Activated T-cell treated with anti-CD3 and anti-CD28 coated beads, Interleukin-2, amount 50 U/mL, for 48 hours (primary cell): ENCODE measurements around the gene MYO1A.
A peak's percentile ranks its signal among the peaks of the same experiment; 100 is the strongest.
"Not testable (repeated sequence)": the region's sequence is repeated elsewhere in the genome, so short reads cannot be mapped to it uniquely, and the experiment has no call there.

ENCODE experiments used
- DNase-seq, 2 experiments: peaks; one replicate each; pipeline ENCODE4 v3.0.0-alpha.2; 2020

Gene MYO1A

DNA sequence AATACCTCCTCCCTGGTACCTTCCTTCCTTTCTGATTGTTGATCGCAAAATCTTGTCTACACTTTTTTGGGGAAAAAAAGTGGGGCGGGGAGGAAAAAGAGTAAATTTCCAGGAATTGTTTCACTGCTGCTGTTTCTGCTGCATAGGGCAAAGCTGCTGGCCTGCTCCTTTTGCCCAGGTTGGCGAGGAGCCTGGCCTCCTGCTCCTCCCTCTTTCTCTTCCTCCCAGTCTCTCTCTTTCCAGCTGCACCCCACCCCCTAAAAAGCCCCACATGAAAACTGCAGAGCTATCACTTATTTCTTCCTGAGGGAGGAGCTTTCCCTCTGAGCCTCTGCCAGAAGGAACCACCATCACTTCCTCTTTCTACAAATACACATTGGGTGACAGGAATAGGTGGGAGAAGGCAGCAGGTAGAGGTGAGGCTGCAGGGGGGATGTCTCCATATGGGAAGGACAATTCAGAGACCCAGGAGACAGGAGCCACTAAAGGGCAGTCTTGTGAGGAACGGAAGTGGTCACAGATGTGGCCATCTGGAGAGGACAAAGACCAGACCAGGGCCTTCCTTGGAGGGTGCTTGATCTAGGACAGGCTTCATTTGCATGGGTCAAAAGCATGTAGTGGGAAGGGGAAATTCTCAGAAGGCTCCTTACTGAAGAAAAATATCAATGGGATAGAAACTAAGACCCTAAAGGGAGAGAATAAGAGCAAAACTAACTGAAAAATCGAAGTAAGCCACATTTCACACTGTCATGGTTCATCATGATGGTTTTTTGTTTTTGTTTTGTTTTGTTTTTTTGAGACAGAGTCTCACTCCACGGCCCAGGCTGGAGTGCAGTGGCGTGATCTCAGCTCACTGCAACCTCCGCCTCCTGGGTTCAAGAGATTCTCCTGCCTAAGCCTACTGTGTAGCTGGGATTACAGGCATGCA, 58.3 kb downstream of the MYO1A start:
- peak; percentile 13 to 14 for DNase-seq

DNA sequence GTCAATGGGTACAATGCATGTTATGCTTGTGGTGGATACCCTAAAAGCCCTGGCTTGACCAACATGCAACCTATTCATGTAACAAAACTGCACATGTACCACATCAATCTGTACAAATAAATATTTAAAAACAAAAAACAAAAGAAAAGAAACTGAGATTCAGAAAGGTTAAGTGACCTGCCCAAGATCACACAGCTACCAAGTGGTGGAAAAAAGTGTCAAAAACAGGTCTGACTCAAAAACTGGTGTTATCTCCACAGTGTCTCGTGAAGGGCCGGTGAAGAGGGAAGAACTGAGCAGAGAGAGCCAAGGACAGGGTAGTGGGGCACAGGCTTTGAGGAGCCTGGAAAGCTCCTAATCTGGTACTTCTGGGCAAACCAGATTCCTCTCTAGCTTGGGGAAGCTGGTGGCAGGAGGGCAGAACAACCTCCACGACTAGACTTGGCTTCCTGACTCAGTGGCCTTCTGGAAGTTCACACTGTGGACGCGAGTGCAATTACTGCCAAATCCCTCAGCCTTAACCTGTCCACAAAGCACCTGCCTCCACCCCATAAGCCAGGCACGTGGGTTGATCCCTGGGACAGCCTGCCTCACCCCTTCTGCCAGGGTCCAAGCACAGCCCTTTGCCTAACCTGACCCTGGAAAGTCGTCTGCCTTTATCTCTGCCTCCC, 59.1 kb downstream of the MYO1A start:
- peak in 1 of 2 experiments; percentile 16 for DNase-seq

GRCh38 chr12:56989861-56990610, 59.9 kb downstream of the MYO1A start:
- DNase-seq: no peak

DNA sequence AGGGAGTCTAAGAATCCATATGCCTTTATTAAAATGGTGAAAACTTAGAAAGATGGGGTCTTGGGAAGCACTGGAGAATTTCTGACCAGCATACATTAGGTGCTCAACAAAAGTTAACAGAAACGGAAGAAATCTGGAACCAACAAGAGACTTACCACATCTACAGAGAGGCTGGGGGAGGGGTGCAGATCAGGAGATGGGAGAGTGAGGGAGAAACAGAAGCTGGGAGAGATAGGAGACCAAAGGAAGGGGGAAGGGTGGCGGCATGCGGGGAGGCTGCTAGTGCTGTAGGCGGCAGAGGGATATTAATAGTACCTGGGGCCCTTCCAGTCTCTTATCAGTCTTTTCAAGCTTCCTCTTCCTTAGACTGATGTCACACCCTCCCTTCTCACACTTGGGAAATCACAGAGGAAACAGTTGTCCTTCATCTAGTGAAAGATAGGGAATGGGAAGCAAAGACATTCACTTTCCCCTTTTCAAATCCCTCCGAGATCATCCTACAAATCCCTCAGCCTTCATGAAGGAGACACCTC, 61.7 kb downstream of the MYO1A start:
- no peak for DNase-seq

DNA sequence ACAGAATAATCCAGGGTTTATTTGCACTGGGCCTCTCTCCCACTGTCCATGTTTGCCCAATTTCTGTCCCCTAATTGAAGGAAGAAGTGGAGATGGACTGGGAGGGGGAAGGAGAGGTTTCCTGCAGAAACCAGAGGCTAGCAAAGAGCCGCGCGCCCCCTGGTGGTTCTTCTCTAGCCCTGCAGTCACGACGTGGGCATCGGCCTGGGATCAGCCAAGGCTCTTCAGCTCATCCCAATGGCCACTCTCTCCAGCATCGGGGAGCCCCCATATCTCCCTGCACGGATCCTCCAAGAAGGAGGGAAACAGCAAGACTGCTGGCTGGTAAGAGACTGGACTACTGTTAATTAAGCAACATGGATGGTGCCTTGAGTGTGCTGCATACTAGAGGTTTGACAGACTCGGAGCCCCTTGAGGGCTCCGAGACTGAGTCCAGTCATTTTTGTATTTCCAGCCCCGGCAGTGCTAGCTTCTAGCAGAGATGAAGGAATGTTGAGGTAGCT, 62.3 kb downstream of the MYO1A start:
- DNase-seq: peak; percentile 82 to 85

- no peak for DNase-seq
Observed at GRCh38 chr12:56987011-56987410, 62.9 kb downstream of the MYO1A start.

DNA sequence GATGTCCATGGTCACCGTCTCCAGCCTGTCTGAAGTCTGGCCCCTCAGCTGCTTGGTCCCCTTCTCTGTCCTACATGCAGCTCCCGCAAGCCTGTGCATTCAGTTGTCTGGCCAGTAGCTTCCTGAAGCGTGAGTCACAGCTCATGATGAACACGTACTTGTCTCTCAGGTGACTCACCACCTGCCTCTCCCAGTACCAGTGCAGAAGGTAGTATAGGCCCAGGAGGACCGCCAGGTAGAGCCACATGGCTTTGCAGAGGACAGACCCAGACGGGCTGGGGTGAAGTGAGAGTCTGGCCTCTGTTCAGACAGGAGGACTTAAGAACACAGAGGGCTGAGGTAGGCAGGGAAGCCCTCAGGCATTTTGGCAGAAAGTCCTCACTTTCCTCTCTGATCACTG, 64.2 kb downstream of the MYO1A start:
- DNase-seq: not testable (repeated sequence)

GRCh38 chr12:56983386-56983785, 66.5 kb downstream of the MYO1A start:
- no peak for DNase-seq

- not testable (repeated sequence) for DNase-seq
Observed at GRCh38 chr12:56982578-56983236, 67.2 kb downstream of the MYO1A start.

DNA sequence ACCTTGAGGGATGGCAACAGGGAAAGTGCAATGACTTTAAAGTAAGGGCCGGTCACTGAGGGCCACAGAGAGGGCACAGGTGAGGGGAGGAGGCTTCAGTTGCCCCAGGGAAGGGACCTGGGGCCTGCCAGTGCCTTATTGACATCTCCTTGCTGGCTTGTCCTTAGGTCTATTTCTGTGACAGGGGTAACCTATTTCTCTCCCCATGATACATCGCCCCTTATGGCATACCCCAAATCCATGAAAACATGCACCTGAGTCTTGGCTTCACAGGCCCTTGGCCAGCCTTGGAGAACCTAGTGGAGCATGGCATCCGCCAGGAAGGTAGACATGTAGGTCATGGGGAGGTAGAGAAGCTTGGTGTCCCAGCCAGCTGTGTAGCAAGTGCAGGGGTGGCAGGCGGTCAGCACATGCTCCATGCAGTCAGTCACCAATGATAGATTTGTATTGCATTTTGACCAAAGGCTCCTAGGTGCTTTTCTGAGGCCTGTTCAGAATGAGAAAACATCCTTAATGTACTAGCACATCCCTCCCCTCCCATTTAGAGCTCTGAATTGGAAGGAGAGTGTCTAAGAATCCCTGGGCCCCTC, 68.9 kb downstream of the MYO1A start:
- DNase-seq: no peak

DNA sequence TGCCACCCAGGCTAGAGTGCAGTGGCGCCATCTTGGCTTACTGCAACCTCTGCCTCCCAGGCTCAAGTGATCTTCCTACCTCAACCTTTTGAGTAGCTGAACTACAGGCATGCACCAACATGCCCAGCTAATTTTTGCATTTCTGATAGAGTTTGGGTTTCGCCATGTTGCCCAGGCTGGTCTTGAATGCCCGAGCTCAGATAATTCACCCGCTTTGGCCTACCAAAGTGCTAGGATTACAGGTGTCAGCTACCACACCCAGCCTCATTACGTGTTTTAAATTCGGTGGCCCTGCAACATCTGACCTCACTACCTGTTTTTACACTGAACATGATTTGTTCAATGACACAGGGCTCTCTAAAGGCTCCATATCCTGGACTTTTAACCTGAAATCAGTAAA, 69.7 kb downstream of the MYO1A start:
- no peak for DNase-seq

DNA sequence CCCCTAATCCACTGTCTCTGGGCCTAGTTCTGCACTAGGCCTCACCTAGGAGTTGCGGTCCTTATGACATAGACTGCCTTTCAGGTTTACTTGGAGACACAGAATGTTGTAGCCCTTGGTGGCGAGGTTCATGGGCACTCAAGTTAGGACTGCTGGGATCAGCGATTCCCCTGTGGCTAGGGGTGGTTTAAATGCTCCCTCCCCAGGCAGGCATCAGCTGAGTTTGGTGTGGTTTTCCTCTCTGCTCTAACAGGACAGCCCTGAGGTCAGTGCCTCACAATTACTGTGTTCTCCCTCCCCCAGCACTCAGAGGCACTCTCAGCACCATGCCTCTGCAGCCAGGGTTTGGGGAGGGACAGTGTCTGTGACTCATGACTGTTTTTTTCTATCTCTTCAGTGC, 70.3 kb downstream of the MYO1A start:
- DNase-seq: no peak
